Breast epithelium (tissue), 4 donors: ENCODE results near the gene MAP3K1. TPM values are rescaled to one million over a fixed set of nuclear protein-coding genes. Genes with fewer than 3 reads are reported as not detected.

Experiments used
- DNase-seq, 2 donors: peaks; one replicate each; pipeline ENCODE4 v3.0.0-alpha.2; 2019; ENCODE audit warnings: low spot score in 2 of 2
- H3K27ac ChIP-seq, 2 donors: fragments of 200-600 bp; sonication (generic) in 1 of 2; one replicate each; pipeline ENCODE4 v1.5.1; 2016 to 2019; ENCODE audit warnings: mild to moderate bottlenecking in 1 of 2
- H3K27me3 ChIP-seq, 2 donors: fragments of 200-600 bp; sonication (generic) in 1 of 2; one replicate each; pipeline versions ENCODE4 v1.5.1 to v1.6.0; 2017 to 2019; ENCODE audit warnings: control low read depth in 1 of 2, mild to moderate bottlenecking in 1 of 2
- H3K36me3 ChIP-seq: fragments of 200-600 bp; one replicate; pipeline ENCODE4 v1.5.1; 2019
- H3K4me1 ChIP-seq, 2 donors: fragments of 200-600 bp; sonication (generic); one replicate each; pipeline ENCODE4 v1.5.1; 2016 to 2019; ENCODE audit warnings: control low read depth in 1 of 2
- H3K4me3 ChIP-seq, 3 donors: fragments of 200-600 bp; sonication (generic); 1 replicate in 2 of 3; 2 replicates in 1 of 3; pipeline ENCODE4 v1.5.1; 2016 to 2019; ENCODE audit warnings: mild to moderate bottlenecking in 3 of 3, moderate library complexity in 2 of 3
- H3K9me3 ChIP-seq, 2 donors: fragments of 200-600 bp; sonication (generic) in 1 of 2; one replicate each; pipeline ENCODE4 v1.5.1; 2016 to 2019; ENCODE audit warnings: control low read depth in 1 of 2
- POLR2A ChIP-seq: fragments of 450-650 bp; IDR thresholded peaks from one replicate; pipeline ENCODE4 v1.6.1; 2016; ENCODE audit warnings: antibody characterized with exemption, mild to moderate bottlenecking, moderate library complexity
- POLR2AphosphoS5 ChIP-seq, 3 donors: sonication (generic); formaldehyde crosslinking; IDR thresholded peaks; one replicate each; pipeline ENCODE4 v1.6.1; 2017; ENCODE audit warnings: antibody characterized with exemption in 3 of 3
- intact Hi-C: fragments of 100-400 bp; cut with DNase I; formaldehyde crosslinking; loops from one replicate; pipeline ENCODE4 v1.15.1; 2023; ENCODE audit warnings: low total_unique reads
- total RNA-seq, 3 donors: library from RNA; depleted of rRNA; stranded (reverse); fragments of >200 nt; gene quantifications; one replicate each; pipeline ENCODE4 v1.1.0, GENCODE V29; 2016
- TF ChIP-seq, protein P1 (sequence below), 3 donors: fragments of 450-650 bp; IDR thresholded peaks; one replicate each; pipeline ENCODE4 v1.5.1; 2016 to 2017; ENCODE audit warnings: antibody characterized with exemption in 3 of 3, mild to moderate bottlenecking in 3 of 3, moderate library complexity in 3 of 3

MAP3K1 gene
- total RNA-seq, 3 donors from 2014 or later: 14.9 to 138 (median 77.7) TPM

GRCh38 chr5:56822981-56823380 is 7.6 kb downstream of the MAP3K1 start:
- Histone ChIP-seq H3K36me3 (no peaks in the 10 kb centered on the region), H3K4me1 (peaks cover 0 to 10% of the 10 kb centered on the region in 2 donors), H3K27ac (peak overlapping the region; percentile 50 to 97), H3K9me3 (no peaks in the 10 kb centered on the region), H3K27me3 (no peaks in the 10 kb centered on the region), H3K4me3 (peak overlapping the region in 1 of 3 donors; percentile 1)
- DNase-seq: no peak
- intact Hi-C loops: no loop called here
- TF ChIP-seq, protein P1, sequence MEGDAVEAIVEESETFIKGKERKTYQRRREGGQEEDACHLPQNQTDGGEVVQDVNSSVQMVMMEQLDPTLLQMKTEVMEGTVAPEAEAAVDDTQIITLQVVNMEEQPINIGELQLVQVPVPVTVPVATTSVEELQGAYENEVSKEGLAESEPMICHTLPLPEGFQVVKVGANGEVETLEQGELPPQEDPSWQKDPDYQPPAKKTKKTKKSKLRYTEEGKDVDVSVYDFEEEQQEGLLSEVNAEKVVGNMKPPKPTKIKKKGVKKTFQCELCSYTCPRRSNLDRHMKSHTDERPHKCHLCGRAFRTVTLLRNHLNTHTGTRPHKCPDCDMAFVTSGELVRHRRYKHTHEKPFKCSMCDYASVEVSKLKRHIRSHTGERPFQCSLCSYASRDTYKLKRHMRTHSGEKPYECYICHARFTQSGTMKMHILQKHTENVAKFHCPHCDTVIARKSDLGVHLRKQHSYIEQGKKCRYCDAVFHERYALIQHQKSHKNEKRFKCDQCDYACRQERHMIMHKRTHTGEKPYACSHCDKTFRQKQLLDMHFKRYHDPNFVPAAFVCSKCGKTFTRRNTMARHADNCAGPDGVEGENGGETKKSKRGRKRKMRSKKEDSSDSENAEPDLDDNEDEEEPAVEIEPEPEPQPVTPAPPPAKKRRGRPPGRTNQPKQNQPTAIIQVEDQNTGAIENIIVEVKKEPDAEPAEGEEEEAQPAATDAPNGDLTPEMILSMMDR (IDR thresholded peaks at IDR 0.05): no peak
- TF ChIP-seq POLR2A (no peak), POLR2AphosphoS5 (IDR thresholded peaks at IDR 0.05) (no peak)

GRCh38 chr5:56824019-56824418 is 8.7 kb downstream of the MAP3K1 start:
- no peak for TF ChIP-seq POLR2A
- no peak for TF ChIP-seq POLR2AphosphoS5 (IDR thresholded peaks at IDR 0.05)
- TF ChIP-seq, protein P1 (IDR thresholded peaks at IDR 0.05): no peak
- Histone ChIP-seq H3K27ac (peak overlapping the region; percentile 20), H3K27me3 (no peaks in the 10 kb centered on the region), H3K36me3 (no peaks in the 10 kb centered on the region), H3K9me3 (no peaks in the 10 kb centered on the region), H3K4me3 (no peak overlapping the region), H3K4me1 (peaks cover 0 to 10% of the 10 kb centered on the region in 2 donors)
- DNase-seq: no peak
- intact Hi-C loops: no loop called here

GRCh38 chr5:56825222-56825824 is 10.0 kb downstream of the MAP3K1 start:
- H3K27ac ChIP-seq: peak overlapping the region in 1 of 2 donors; percentile 60
- H3K4me3 ChIP-seq: no peak overlapping the region
- intact Hi-C loops: no loop called here
- TF ChIP-seq, protein P1 (IDR thresholded peaks at IDR 0.05): no peak
- no peak for TF ChIP-seq POLR2A
- no peaks in the 10 kb centered on the region for H3K9me3 ChIP-seq
- H3K36me3 ChIP-seq: no peaks in the 10 kb centered on the region
- H3K27me3 ChIP-seq: no peaks in the 10 kb centered on the region
- peaks cover 0 to 6% of the 10 kb centered on the region in 2 donors for H3K4me1 ChIP-seq
- no peak for DNase-seq

- intact Hi-C loops: no loop called here
- no peaks in the 10 kb centered on the region for H3K36me3 ChIP-seq
- H3K4me3 ChIP-seq: no peak overlapping the region
- H3K4me1 ChIP-seq: peaks cover 2 to 6% of the 10 kb centered on the region in 2 donors
- no peaks in the 10 kb centered on the region for H3K27me3 ChIP-seq
- no peak for TF ChIP-seq POLR2A
- TF ChIP-seq, protein P1 (IDR thresholded peaks at IDR 0.05): peak in 2 of 3 donors; percentile 45 to 52
- H3K27ac ChIP-seq: peak overlapping the region; percentile 8 to 60
- DNase-seq: peak in 1 of 2 donors; percentile 23
- no peaks in the 10 kb centered on the region for H3K9me3 ChIP-seq
Observed at GRCh38 chr5:56827049-56827448, 11.7 kb downstream of the MAP3K1 start.

GRCh38 chr5:56827924-56828323 is 12.6 kb downstream of the MAP3K1 start:
- H3K36me3 ChIP-seq: no peaks in the 10 kb centered on the region
- no peak for TF ChIP-seq POLR2A
- TF ChIP-seq POLR2AphosphoS5 (IDR thresholded peaks at IDR 0.05): no peak
- TF ChIP-seq, protein P1 (IDR thresholded peaks at IDR 0.05): no peak
- no peak for DNase-seq
- intact Hi-C loops: no loop called here
- H3K27ac ChIP-seq: peak overlapping the region in 1 of 2 donors; percentile 60
- no peaks in the 10 kb centered on the region for H3K9me3 ChIP-seq
- H3K4me3 ChIP-seq: no peak overlapping the region
- H3K4me1 ChIP-seq: peaks cover 2 to 6% of the 10 kb centered on the region in 2 donors
- H3K27me3 ChIP-seq: no peaks in the 10 kb centered on the region
